Stimulated activated CD4-positive, alpha-beta T cell treated with anti-CD3 and anti-CD28 coated beads, Interleukin-2, amount 100 ng/mL, for 48 hours (primary cell): ENCODE measurements around the gene RPL38.
"Not testable (repeated sequence)": the region's sequence is repeated elsewhere in the genome, so short reads cannot be mapped to it uniquely, and the experiment has no call there.

Experiments used
- DNase-seq, 2 donors: peaks; one replicate each; pipeline ENCODE4 v3.0.0-alpha.2; 2020

Gene RPL38

DNA sequence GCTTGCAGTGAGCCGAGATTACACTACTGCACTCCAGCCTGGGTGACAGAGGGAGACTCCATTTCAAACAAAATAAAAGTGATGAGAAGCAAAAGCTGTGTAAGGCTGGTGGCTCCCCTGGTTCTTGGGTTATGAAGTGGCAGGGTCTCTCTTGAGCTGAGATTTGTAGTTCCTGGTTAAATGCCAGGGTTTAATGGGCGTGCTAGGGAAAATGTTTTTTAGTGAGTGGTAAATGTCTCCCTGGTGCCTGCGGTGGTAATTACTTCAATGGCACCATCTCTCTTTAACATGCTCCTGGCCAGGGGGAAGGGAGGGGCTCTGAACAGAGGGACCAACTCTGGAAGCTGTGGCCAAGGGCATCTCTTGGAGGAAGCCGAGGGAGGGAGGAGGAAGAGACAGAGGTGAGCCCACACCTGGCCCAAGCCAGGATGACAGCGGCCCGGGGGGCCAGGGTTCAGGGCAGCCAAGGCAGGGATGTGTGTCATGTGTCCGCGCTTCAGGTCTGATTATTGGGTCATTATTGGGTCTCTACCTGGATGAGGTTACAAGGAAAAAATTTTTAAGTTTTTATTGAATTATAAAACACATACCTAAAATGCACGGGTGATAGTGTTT, 17.8 kb upstream of the RPL38 start:
- DNase-seq: no peak

DNA sequence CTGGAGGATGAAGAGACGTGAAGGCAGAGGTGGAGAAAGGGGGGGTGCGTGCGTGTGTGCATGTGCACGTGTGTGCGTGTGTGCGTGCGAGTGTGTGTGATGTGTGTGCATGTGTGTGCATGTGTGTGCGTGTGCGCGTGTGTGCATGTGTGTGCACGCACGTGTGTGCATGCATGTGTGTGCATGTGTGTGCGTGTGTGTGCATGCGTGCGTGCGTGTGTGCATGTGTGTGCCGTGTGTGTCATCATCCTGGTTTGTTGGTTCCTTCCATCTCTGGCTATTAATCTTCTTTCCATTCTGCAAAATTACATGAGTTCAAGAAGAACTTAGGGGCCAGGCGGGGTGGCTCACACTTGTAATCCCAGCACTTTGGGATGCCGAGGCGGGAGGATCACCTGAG, 17.0 kb upstream of the RPL38 start:
- DNase-seq: no peak

DNA sequence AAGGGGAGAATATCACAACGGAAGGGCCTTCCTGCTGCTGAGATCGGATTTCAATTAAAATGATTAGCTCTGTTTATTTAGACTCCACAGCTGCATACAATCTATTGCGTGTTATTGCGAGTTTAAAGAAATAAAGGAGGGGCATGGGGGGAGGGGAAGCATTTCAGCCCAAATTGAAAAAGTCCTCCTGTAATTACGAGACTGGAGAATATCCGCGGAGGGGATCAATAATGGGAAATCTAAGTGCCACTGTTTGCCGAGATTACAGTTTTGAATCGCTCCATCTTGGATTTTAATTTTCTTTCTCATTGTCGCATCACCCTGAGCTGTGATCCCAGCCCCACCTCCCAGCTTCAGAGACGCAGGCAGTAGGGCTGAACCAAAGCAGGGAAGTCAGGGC, 15.7 kb upstream of the RPL38 start:
- no peak for DNase-seq

DNA sequence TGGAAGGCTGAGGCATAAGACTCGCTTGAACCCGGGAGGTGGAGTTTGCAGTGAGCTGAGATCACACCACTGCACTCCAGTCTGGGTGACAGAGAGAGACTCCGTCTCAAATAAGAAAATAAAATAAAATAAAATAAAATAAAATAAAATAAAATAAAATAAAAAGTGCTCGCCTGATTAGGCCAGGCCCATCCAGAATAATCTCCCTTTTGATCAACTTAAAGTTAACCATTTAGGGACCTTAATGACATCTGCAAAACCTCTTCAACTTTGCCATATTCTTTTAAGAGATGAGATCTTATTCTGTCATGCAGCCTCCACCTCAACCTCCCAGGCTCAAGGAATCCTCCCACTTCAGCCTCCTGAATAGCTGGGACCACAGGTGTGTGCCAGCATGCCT, 14.8 kb upstream of the RPL38 start:
- not testable (repeated sequence) for DNase-seq

DNA sequence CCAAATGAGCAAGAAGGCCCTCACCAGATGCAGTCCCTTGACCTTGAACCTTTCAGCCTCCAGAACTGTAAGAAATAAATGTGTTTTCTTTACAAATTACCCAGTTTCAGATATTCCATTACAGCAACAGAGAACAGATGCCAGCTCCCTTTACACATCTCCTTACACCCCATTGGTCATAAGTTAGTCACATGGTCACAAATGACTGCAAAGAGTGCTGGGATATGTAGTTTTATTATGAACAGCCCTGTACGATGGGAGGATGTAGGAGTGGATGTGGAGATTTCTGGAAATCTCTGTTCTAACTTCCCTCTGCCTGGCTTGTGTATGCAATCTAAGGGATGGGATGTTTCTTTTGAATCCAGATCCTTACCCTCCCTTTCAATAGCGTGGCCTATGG, 13.3 kb upstream of the RPL38 start:
- DNase-seq: no peak

DNA sequence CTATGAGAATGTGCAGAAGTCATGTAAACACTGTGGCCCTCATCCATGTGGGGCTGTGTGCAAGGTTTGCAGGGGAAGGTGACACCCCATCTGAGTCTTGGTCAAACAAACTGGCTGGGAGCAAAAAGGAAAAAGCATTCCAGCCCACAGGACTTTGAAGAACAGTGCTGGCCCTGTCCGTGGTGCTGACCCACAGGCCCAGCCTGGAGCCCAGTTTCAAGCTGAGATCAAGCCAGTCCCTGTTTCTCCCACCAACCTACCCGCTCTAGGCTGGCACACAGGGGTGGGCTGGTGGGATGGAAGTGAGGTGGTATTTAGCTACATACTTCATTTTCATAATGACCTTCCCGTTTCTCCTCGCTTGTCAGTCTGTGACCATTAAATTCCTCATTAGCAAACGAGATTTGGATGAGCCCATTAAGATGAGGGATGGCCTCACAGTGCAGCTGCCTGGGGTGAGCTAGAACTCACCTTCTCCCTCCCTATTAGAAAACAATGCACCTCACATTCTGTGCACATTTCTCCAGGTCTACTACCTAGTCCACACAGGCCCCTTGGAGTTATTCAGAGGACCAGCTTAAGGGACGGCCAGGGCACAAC, 12.6 kb upstream of the RPL38 start:
- no peak for DNase-seq

DNA sequence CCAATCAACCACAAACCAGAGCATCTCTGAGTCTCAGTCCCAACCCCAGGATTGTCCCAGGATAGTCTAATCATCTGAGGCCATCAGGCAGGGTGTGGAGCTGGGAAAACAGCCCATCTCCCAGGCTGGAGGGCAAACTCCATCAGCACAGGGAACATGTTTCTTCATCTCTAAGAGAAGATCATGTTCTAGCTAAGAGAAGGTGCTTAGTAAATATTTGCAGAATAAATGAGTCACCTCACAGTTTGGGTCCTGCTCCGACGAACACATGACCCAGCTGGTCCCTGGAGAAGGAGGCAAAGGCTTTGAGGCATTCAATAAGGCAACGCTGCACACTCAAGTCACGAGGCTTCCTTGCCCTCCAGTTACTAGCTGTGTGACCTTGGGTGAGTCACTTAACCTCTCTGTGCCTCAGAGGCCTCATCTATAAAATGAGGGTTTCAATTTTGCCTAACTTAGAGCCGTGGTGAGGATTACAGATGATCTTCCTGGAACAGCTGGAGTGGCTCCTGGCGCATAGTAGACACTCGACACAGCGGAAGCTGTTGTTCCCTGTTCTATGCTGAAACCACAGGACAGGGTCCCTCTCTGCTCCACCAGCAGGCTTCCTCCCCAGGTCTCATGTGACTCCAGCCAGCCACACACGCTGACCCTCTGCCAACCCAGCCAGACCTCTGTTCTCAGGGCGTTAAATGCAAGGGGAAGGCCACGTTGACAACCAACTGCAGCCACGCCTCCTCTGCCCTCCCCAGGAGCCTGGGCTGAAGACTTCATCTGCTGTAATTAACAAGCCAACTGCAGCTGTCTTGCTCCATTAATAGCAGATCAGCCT, 10.3 kb upstream of the RPL38 start:
- no peak for DNase-seq

DNA sequence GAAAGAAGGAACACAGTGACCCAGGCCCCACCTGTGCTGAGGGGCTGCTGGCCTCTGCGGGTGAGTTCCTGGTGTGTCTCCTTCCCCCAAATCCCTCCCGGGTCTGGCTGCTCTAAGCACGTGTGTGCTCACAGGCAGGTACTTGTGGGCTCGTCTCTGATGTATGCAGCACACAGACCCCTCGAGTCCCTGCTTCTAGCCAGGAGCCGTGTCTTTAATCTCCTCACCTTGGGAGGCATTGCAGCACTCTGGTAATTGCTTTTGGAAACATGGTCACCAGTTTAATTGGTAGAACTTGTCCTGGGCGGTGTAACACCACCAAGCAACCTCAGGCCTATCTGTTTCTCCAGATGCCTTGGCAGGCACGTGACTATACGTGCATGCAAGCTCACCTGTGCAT, 8.8 kb upstream of the RPL38 start:
- DNase-seq: no peak

DNA sequence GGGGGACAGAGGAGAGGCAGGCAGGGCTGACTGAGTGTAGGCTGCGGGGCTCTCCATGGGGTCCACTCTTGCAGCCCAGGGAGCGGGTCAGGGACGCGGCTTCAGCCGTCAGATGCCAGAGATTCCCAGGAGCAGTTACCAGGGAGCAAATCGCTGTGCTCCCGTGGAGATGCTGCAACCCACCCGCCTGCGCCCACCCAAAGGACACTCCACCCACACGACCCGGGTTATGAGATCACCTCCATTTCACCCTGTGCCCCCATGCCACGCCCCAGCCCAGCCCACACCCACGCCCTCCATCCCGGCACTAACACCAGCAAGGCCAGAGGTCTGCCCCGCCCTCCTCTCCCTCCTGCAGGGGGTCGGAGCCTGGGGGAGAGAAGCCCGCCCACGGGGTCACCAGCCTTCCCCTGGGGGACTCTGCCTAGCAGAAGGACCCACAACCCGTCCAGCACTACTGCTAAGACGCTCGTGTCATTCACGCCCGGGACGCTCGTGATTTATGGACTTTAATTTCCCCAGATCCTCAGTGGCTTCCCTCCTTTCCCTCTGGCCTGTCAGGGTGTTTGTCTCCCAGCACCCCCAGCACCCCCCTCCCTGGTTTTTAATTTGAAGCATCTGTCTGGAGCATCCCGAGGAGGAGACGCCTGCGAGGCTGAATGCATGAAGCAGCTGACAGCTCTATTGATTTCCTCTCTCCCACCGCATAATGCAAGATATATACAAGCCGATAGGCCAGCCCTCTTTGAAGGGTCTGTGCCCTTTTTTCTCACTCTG, 6.7 kb upstream of the RPL38 start:
- DNase-seq: no peak

DNA sequence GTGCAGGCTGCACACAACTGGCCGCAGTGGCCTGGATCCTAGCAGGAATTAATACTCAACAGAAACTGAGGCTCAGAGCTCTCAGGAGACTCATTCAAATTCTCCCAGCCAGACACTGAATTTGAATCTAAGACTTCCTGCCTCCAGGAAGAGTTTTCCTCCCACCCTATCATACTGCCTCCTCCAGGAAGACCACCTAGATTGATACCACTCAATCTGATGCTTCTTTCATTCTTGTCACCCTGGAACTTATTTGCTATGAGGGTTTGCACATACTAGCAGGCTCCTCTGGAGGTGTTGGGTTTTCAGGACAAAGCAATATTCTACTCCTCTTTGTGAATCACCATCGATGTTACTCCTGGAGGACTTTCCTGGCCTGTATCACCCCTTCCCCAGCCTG, 5.7 kb upstream of the RPL38 start:
- no peak for DNase-seq

DNA sequence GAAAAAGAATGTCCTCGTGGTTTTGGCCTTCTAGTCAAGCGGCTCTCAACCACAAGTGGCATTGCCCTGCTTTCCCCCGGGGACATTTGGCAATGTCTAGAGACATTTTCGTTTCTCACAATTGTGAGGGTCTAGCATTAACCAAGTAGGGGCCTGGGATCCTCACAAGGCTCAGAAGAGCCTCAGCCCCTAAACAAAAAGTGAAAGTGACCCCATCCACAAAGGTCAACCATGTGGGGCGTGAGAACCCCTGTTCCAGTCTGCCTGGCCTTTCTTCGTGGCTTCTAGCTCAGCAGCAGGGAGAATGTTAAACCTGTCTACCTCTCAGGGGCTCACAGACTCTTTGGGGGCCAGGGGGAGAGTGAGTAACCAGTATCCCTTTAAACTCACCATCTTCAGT, 4.8 kb upstream of the RPL38 start:
- DNase-seq: no peak

DNA sequence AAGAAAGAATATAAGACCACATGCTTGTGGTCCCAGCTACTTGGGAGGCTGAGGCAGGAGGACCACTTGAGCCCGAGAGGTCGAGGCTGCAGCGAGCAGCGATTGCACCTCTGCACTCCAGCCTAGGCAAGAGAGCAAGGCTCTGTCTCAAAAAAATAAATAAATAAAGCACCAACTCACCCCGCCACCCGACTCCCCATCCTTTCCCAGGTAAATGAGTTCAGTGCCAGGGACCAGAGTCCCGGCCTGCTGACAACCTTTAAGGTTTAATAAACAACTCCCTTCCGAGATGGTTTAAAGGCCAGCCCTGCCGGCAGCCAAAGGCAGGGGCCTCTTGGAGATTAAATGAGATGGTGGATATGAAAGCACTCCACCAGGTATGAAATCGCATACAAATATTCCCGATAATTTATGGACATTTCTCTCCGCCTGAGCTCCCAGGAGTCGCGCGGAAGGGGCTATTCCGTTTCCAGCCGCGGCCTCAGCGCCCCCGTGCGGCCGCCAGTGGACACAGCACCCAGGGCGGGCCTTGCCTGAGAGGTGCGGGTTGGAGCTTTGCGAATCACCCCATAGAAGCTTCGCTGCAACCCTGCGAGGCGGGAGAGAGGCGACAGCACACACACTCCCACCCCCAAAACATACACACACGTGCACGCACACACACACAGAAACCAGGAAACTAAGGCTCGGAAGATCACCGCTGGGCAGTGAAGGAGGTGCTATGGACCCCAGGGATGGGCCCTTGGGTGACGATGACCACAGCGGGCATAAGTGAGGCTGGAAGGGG, 4.0 kb upstream of the RPL38 start:
- peak; percentile 72 to 77 for DNase-seq

DNA sequence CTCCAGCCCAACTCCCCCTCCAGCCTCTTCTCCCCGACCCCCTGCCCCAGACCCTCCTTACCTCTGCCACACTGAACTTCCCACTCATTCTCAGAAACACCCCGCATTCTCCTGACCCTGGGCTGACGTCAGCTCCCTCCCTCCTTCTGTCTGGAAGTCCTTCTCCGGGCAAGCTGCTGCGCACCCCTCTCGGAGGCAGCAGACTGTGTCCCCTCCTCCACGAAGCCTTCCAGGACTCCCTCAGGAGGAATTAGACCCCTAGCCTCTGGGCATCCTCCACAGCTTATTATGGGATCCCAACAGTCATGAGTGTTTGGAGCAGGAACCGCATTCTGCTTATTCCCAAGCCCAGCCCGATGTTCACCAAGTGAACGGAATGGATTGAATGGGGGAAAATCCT, 3.4 kb upstream of the RPL38 start:
- DNase-seq: no peak

DNA sequence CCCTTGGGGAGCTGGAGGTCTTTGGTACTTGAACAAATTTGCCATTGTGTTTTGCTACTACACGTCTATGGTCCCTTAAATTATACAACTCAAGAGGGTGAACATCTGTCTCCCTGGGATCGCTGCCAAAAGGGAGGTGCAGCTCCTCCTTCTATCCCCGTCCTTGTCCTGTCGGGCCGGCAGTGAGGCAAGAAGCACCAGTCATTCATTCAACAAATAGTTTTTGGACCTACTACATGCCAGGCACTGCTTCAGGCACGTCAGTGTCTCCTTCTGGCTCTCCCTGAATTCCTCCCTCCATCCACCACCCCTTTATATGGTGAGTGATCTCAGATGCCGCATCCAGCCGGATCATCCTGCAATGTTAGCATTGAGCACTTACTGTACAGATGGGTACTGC, 2.2 kb upstream of the RPL38 start:
- no peak for DNase-seq

DNA sequence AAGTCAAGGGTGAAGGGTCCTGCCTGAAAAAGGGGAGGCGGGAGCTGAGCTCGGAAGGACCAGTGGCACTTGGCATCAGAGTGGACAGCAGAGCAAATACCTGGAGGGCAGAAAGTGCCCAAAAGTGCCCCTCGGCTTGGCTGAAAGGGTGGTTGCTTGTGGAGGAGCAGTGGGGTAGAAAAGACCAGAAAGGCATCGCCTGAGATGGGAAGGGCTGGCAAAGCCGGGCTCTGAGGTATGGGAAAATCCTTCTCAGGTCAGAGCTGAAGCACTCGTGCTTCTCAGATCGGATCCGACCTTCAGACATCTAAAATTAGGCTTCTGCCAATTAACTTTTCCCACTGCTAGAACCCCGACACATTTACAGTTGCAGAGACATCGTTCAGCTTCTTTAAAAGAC, 1.5 kb upstream of the RPL38 start:
- no peak for DNase-seq

DNA sequence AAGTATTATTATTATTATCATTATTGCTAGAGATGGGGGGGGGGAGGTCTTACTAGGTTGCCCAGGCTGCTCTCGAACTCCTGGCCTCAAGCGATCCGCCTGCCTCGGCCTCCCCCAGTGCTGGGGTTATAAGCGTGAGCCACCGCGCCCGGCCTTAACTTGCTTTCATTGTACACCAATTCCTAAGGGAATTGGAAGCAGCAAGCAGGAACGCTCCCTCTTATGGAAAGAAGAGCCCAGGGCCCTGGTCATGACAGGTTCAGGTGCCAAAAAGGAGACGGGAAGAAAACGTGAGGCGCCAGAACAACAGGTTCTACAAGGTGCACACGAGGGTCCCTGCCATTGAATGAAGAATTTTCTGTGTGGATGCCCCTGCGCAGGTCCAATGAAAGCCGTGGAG, 540 bp upstream of the RPL38 start:
- no peak for DNase-seq

DNA sequence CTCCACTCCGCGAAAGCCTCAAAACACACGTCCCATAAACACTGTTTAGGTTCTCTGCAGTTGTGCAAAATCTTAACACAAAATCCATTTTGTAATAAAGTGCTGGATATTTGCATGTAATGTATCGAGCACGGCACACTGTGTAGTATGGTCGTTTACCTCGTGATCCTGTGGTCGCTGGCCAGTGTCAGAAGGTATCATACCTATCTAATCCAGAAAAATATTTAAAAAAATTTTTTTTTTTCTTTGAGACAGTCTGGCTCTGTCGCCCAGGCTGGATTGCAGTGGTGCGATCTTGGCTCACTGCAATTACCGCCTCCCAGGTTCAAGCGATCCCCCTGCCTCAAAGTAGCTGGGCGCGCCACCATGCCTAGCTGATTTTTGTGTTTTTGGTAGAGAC, 996 bp downstream of the RPL38 start:
- DNase-seq: no peak

DNA sequence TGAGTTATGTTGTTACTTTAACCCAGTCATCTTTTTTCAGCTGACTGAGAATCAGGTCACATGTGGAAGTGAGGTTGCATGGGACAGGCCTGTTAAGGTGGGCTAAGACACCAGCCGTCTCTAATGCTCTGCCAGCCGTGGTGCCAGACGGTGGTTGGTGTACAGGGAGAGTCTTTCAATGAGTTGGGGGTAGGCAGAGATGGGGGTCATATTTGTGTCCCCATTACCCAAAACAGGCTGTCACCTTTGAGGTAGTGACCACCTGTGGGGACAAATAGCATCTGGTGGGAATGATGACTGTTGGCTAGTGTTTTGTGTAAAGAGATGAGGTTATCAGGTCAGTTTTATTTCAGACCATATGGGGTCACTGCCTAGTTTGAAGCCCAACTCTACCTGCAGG, 1.8 kb downstream of the RPL38 start:
- DNase-seq: no peak

DNA sequence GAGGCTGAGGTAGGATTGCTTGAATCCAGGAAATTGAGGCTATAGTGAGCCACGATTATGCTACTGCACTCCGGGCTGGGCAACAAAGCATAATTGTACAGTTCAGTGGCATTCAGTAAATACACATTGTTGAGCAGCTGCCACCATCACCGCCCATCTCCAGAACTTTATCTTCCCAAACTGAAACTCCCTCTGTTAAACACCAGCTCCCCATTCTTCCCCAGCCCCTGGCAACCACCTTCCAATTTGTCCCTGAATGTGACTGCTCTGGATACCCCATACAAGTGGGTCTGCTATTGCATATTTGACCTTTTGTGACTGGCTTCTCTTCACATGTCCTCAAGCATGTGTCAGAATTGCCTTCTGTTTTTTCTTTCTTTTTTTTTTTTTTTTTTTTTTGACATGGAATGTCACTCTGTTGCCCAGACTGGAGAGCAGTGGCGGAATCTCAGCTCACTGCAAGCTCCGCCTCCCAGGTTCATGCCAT, 2.9 kb downstream of the RPL38 start:
- no peak for DNase-seq

DNA sequence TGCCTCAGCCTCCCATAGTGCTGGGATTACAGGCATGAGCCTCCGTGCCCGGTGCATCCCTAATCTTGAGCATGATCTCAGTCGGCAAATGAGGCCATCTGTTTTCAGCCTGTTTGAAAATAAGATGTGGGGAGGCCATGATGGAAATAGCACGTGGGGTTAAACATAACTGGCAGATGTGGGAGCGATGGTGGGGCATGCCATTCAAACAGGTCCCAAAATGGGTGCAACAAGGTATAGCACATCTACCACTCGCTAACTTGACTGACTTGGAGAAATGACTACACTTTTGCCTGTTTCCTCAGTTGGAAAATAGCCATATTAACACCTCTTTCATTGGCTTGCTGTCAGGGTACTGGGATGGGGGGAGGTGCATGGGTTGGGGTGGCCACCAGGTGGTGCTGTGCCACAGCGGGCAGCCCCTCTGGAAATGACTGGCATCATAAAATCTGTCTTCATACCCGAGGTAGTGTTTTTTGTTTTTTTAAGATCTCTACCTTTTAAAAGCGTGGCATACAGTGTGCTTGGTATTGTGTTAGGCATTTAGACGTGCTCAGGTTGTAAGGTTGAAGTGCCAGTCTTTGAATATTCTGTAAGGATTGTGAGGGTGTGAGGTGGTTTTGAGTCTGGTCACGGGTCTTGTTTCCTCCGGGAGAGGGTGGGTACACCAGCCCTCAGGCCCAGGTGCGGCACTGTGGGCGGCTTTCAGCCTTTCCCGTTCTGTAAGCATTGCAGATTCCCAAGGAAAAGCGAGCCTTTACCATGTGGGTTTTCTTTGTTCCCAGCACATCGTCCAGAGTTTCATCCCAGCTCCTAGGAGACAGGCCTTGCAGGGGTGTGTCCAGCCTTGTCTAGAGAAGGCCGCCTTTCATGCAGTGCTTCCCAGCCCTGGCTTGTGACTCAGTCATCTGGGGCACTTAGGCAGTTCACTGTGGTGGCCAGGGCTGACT, 7.0 kb downstream of the RPL38 start:
- peak; percentile 76 to 79 for DNase-seq

DNA sequence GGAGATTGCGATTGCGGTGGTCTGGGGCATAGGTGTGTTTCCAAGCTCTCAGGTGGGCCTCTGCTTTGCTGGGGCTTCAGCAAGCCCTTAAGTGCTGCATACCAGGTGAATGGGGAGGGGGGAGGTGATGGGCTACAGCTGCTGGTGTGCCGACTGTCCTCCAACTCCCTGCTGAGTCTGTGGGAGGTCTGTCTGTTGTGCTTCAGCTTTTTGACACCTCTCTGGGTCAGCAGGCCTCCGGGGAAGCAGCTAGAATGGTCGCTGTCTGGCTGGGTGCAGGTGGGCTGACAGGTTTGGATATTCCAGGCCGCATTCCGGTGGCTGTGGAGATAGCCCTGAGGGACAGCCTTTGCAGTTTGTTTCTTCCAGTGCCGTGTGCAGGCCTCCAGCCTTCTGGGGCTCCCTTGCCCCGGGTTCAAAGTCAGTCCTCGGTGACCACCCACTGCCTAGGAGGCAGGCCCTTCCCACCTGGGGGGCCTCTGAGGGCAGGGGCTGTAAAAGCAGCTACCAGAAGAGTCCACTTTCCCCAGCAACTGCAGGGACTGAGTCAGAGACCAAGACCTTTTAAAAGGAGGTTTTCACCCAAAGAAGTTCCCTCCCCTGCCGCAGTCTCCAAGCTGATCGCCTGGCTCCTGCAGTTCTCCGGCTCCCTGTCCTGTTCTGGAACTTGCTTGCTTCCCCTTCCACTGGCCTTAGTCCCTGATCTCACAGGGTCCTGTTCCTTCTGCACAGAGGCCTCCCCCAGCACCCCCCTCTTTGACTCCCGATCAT, 7.8 kb downstream of the RPL38 start:
- no peak for DNase-seq
